Measurements from ENCODE around the gene NPR1. TPM values are rescaled to one million over a fixed set of nuclear protein-coding genes. Genes with fewer than 3 reads are reported as not detected.

The NPR1 gene
- polyA plus RNA-seq, 1 donor from 2014 or later, result 0.45 TPM

GRCh38 chr1:153643100-153643499, 35.4 kb upstream of the NPR1 start:
- Histone ChIP-seq H2AFZ (ENCODE audit: low read depth, low read length) (no peak overlapping the region), H3K27me3 (ENCODE audit: insufficient read depth, low read depth, low read length) (no peaks in the 10 kb centered on the region), H3K79me2 (replicated peaks; ENCODE audit: insufficient read depth, low read length) (peaks cover 6% of the 10 kb centered on the region), H4K20me1 (ENCODE audit: insufficient read depth) (no peaks in the 10 kb centered on the region), H3K4me2 (ENCODE audit: low read length) (no peak overlapping the region), H3K27ac (ENCODE audit: low read length) (no peak overlapping the region), H3K4me3 (ENCODE audit: low read length) (no peak overlapping the region), H3K9me2 (ENCODE audit: insufficient read depth, low read length) (no peaks in the 10 kb centered on the region), H3K9me3 (ENCODE audit: low read length) (no peaks in the 10 kb centered on the region), H3K36me3 (ENCODE audit: insufficient read depth, low read length) (peaks cover 3% of the 10 kb centered on the region), H3K9ac (ENCODE audit: low read length) (no peak overlapping the region), H3F3A (ENCODE audit: insufficient read depth, low read length, poor library complexity, severe bottlenecking) (no peaks in the 10 kb centered on the region)
- no peak for TF ChIP-seq EP300 (conservative IDR thresholded peaks at IDR 0.05; ENCODE audit: poor library complexity, severe bottlenecking)
- TF ChIP-seq SMC3 (conservative IDR thresholded peaks at IDR 0.05; ENCODE audit: poor library complexity), result no peak
- TF ChIP-seq TAF1 (IDR thresholded peaks at IDR 0.05; ENCODE audit: low read depth), result no peak
- no peak for TF ChIP-seq EZH2 (IDR thresholded peaks at IDR 0.05; ENCODE audit: borderline replicate concordance, insufficient read depth, low read length, poor library complexity, severe bottlenecking)
- TF ChIP-seq, protein P1, sequence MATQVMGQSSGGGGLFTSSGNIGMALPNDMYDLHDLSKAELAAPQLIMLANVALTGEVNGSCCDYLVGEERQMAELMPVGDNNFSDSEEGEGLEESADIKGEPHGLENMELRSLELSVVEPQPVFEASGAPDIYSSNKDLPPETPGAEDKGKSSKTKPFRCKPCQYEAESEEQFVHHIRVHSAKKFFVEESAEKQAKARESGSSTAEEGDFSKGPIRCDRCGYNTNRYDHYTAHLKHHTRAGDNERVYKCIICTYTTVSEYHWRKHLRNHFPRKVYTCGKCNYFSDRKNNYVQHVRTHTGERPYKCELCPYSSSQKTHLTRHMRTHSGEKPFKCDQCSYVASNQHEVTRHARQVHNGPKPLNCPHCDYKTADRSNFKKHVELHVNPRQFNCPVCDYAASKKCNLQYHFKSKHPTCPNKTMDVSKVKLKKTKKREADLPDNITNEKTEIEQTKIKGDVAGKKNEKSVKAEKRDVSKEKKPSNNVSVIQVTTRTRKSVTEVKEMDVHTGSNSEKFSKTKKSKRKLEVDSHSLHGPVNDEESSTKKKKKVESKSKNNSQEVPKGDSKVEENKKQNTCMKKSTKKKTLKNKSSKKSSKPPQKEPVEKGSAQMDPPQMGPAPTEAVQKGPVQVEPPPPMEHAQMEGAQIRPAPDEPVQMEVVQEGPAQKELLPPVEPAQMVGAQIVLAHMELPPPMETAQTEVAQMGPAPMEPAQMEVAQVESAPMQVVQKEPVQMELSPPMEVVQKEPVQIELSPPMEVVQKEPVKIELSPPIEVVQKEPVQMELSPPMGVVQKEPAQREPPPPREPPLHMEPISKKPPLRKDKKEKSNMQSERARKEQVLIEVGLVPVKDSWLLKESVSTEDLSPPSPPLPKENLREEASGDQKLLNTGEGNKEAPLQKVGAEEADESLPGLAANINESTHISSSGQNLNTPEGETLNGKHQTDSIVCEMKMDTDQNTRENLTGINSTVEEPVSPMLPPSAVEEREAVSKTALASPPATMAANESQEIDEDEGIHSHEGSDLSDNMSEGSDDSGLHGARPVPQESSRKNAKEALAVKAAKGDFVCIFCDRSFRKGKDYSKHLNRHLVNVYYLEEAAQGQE (IDR thresholded peaks at IDR 0.05; ENCODE audit: borderline replicate concordance), result no peak
- TF ChIP-seq MXI1 (conservative IDR thresholded peaks at IDR 0.05; ENCODE audit: poor library complexity, severe bottlenecking), result no peak
- TF ChIP-seq CTCF (IDR thresholded peaks at IDR 0.05; ENCODE audit: poor library complexity, severe bottlenecking), result no peak
- TF ChIP-seq POLR2AphosphoS5 (IDR thresholded peaks at IDR 0.05), result no peak

DNA sequence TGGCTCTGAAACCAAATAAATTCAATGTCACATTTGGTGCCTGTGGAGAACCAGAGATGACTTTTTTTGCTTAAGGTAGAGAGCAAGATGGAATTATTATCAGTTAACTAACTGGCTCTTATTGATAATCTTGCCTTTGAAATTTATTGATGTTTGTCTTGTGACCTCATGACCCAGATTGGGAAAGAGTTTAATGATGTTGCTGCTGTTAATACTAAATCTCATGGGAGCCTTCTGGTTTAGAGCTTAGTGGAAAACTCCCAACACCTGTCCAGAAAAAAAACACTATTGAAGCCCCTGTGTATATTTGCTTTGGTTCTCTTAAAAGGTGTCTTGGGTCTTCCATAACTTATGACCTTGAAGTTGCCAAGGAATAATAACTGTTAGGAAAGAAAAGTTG, 34.7 kb upstream of the NPR1 start:
- H3K4me2 ChIP-seq (ENCODE audit: low read length), result no peak overlapping the region
- H3F3A ChIP-seq (ENCODE audit: insufficient read depth, low read length, poor library complexity, severe bottlenecking), result no peaks in the 10 kb centered on the region
- TF ChIP-seq, protein P1 (IDR thresholded peaks at IDR 0.05; ENCODE audit: borderline replicate concordance), result no peak
- TF ChIP-seq MXI1 (conservative IDR thresholded peaks at IDR 0.05; ENCODE audit: poor library complexity, severe bottlenecking), result no peak
- no peak for TF ChIP-seq TAF1 (IDR thresholded peaks at IDR 0.05; ENCODE audit: low read depth)
- no peaks in the 10 kb centered on the region for H3K9me2 ChIP-seq (ENCODE audit: insufficient read depth, low read length)
- no peaks in the 10 kb centered on the region for H3K9me3 ChIP-seq (ENCODE audit: low read length)
- H4K20me1 ChIP-seq (ENCODE audit: insufficient read depth), result no peaks in the 10 kb centered on the region
- no peak overlapping the region for H3K4me3 ChIP-seq (ENCODE audit: low read length)
- peaks cover 3% of the 10 kb centered on the region for H3K36me3 ChIP-seq (ENCODE audit: insufficient read depth, low read length)
- H3K79me2 ChIP-seq (replicated peaks; ENCODE audit: insufficient read depth, low read length), result peaks cover 6% of the 10 kb centered on the region
- no peak overlapping the region for H3K27ac ChIP-seq (ENCODE audit: low read length)
- no peaks in the 10 kb centered on the region for H3K27me3 ChIP-seq (ENCODE audit: insufficient read depth, low read depth, low read length)
- H2AFZ ChIP-seq (ENCODE audit: low read depth, low read length), result no peak overlapping the region
- no peak overlapping the region for H3K9ac ChIP-seq (ENCODE audit: low read length)

All from neural cell (in vitro differentiated cells).